ENCODE results near the gene IFNLR1.

IFNLR1 gene

DNA sequence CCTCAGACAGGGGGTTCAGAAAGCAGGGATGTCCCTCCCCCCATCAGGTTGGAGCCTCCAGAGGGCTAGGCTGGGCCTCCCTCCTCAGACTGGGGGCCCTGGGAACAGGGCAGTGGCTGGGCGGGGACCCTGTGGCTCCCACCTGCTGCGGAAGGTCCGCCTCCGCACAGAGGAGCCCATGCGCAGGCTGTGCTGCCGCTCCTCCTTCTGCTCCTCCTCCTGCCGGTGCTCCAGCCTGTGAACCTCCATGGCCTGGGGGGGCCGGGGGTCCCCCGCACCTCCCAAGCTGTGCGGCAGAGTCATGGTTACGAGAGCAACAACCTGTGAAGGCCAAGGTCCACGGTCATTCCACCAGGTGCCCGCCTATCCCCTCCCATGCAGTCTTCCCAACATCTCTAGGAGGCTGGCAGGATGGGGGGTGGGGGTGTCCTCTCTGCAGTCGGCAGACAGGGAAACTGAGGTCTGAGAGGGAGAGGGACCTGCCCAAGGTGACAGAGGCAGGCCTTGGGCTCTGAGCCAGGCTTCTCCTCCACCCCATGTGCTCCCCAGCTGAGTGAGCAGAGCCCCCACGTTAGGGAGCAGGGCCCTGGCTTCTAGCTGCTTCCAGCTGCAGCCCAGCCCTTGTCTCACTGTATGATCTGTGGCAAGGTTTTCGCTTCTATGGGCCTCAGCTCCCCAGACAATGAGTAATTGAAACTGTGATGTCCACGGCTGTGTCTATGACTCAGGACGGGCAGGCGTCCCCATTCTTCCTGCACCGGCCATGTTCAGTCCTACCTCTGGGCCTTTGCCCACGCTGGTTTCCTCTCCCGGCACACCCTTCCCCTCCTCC lies 78.5 kb downstream of the IFNLR1 start:
- Histone ChIP-seq H3K27ac (ENCODE audit: low read length) (no peak overlapping the region), H3K9me2 (replicated peaks; ENCODE audit: insufficient read depth, low read length) (no peaks in the 10 kb centered on the region), H3K9me3 (replicated peaks; ENCODE audit: insufficient read depth, low read length) (no peaks in the 10 kb centered on the region), H3F3A (ENCODE audit: insufficient read depth, low read length) (no peaks in the 10 kb centered on the region), H3K4me2 (ENCODE audit: low read depth, low read length) (no peak overlapping the region), H3K4me1 (ENCODE audit: low read length) (no peaks in the 10 kb centered on the region), H3K27me3 (replicated peaks; ENCODE audit: insufficient read depth, low read length) (no peaks in the 10 kb centered on the region), H3K36me3 (replicated peaks; ENCODE audit: insufficient read depth, low read length) (no peaks in the 10 kb centered on the region), H3K79me2 (ENCODE audit: low read length) (no peaks in the 10 kb centered on the region), H3K4me3 (ENCODE audit: low read length) (no peak overlapping the region), H3K9ac (ENCODE audit: low read length) (no peak overlapping the region), H4K20me1 (ENCODE audit: insufficient read depth, low read length) (no peaks in the 10 kb centered on the region), H2AFZ (ENCODE audit: low read length) (no peak overlapping the region)
- TF ChIP-seq EZH2phosphoT487 (IDR thresholded peaks at IDR 0.05; ENCODE audit: low read length) = no peak
- TF ChIP-seq EZH2 (optimal IDR thresholded peaks at IDR 0.05; ENCODE audit: low read depth, low read length) = no peak
- TF ChIP-seq, protein P1, sequence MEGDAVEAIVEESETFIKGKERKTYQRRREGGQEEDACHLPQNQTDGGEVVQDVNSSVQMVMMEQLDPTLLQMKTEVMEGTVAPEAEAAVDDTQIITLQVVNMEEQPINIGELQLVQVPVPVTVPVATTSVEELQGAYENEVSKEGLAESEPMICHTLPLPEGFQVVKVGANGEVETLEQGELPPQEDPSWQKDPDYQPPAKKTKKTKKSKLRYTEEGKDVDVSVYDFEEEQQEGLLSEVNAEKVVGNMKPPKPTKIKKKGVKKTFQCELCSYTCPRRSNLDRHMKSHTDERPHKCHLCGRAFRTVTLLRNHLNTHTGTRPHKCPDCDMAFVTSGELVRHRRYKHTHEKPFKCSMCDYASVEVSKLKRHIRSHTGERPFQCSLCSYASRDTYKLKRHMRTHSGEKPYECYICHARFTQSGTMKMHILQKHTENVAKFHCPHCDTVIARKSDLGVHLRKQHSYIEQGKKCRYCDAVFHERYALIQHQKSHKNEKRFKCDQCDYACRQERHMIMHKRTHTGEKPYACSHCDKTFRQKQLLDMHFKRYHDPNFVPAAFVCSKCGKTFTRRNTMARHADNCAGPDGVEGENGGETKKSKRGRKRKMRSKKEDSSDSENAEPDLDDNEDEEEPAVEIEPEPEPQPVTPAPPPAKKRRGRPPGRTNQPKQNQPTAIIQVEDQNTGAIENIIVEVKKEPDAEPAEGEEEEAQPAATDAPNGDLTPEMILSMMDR (IDR thresholded peaks at IDR 0.05; ENCODE audit: low read length) = no peak
- no peak for DNase-seq

DNA sequence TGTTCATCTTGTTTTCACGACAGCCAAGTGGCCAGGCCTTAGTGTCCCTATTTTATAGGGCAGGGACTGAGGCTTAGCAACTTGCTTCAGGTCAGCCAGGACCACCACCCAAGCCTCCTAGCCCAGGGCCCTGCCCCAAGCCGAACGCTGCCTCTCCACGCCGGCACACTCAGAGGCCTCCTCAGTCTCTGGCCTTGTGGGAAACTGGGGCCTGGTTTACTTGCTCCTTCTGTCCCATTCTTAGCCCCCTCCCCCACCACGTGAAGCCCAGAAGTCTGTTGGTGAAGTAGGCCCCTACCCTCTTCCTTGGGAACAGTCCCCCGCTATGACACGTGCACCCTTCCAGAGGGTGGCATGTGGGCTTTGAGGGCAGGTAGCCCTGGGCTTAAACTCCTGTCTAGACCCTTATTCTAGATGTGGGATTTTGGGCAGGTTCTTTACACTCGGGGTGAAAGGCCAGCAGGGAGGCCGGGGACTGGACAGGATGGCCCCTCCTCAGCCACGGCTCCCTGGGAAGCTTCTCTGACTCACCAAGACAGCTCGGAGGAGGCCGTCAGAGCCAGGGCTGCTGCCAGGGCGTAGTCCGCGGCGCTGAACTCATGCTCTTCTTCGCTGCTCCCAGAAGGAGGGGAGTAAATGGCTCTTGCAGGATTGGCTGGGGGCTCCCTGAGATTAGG lies 79.5 kb downstream of the IFNLR1 start:
- Histone ChIP-seq H3K27ac (ENCODE audit: low read length) (no peak overlapping the region), H3K36me3 (replicated peaks; ENCODE audit: insufficient read depth, low read length) (no peaks in the 10 kb centered on the region), H3K4me1 (ENCODE audit: low read length) (no peaks in the 10 kb centered on the region), H4K20me1 (ENCODE audit: insufficient read depth, low read length) (no peaks in the 10 kb centered on the region), H3K27me3 (replicated peaks; ENCODE audit: insufficient read depth, low read length) (no peaks in the 10 kb centered on the region), H3K79me2 (ENCODE audit: low read length) (no peaks in the 10 kb centered on the region), H3K4me2 (ENCODE audit: low read depth, low read length) (no peak overlapping the region), H3F3A (ENCODE audit: insufficient read depth, low read length) (no peaks in the 10 kb centered on the region), H3K9ac (ENCODE audit: low read length) (no peak overlapping the region), H3K9me2 (replicated peaks; ENCODE audit: insufficient read depth, low read length) (no peaks in the 10 kb centered on the region), H3K9me3 (replicated peaks; ENCODE audit: insufficient read depth, low read length) (no peaks in the 10 kb centered on the region), H3K4me3 (ENCODE audit: low read length) (no peak overlapping the region), H2AFZ (ENCODE audit: low read length) (no peak overlapping the region)
- DNase-seq = no peak
- TF ChIP-seq EZH2 (optimal IDR thresholded peaks at IDR 0.05; ENCODE audit: low read depth, low read length) = no peak
- no peak for TF ChIP-seq EZH2phosphoT487 (IDR thresholded peaks at IDR 0.05; ENCODE audit: low read length)
- TF ChIP-seq, protein P1 (IDR thresholded peaks at IDR 0.05; ENCODE audit: low read length) = no peak

DNA sequence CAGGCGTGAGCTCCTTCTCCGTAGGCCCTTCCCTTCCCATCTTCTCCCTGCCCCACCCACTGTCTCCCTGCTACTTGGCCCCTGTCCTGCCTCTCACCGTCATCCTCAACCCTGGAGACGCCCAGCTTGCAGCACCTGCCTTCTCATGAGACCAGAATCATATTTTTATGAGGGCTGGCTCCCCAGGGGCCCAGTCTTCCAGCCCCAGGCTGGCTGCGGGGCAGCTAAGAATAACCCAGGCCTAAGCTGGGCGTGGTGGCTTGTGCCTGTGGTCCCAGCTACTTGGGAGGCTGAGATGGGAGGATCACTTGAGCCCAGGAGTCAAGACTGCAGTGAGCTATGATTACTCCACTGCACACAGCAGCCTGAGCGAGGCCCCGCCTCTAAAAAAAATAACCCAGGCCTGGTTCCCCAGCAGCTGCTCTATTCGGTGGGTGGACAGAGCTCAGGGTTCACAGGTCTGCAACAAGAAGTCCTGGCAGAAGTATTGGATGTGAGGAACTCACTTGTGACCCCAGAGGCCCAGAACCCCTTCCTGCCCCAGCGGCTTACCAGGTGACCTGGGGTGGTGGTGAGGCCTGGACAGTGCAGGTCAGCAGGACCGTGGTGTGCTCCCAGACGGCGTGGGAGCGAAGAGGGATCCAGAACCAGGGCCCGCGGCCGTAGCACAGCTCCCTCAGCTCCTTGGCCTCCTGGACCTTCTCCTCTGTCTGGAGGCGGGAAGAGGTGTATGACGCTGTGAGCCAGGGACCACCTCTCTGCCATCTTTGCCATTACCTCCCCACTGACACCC lies 81.5 kb downstream of the IFNLR1 start:
- no peaks in the 10 kb centered on the region for H4K20me1 ChIP-seq (ENCODE audit: insufficient read depth, low read length)
- H3K27ac ChIP-seq (ENCODE audit: low read length) = no peak overlapping the region
- no peak overlapping the region for H2AFZ ChIP-seq (ENCODE audit: low read length)
- H3K36me3 ChIP-seq (replicated peaks; ENCODE audit: insufficient read depth, low read length) = no peaks in the 10 kb centered on the region
- no peak overlapping the region for H3K9ac ChIP-seq (ENCODE audit: low read length)
- no peaks in the 10 kb centered on the region for H3K9me3 ChIP-seq (replicated peaks; ENCODE audit: insufficient read depth, low read length)
- no peaks in the 10 kb centered on the region for H3K27me3 ChIP-seq (replicated peaks; ENCODE audit: insufficient read depth, low read length)
- H3K9me2 ChIP-seq (replicated peaks; ENCODE audit: insufficient read depth, low read length) = no peaks in the 10 kb centered on the region
- no peak overlapping the region for H3K4me3 ChIP-seq (ENCODE audit: low read length)
- TF ChIP-seq EZH2phosphoT487 (IDR thresholded peaks at IDR 0.05; ENCODE audit: low read length) (no peak), EZH2 (optimal IDR thresholded peaks at IDR 0.05; ENCODE audit: low read depth, low read length) (no peak)
- TF ChIP-seq, protein P1 (IDR thresholded peaks at IDR 0.05; ENCODE audit: low read length) = no peak
- H3K79me2 ChIP-seq (ENCODE audit: low read length) = no peaks in the 10 kb centered on the region
- no peaks in the 10 kb centered on the region for H3F3A ChIP-seq (ENCODE audit: insufficient read depth, low read length)
- no peak overlapping the region for H3K4me2 ChIP-seq (ENCODE audit: low read depth, low read length)
- no peak for DNase-seq
- no peaks in the 10 kb centered on the region for H3K4me1 ChIP-seq (ENCODE audit: low read length)

Data from MM.1S (cell line).